GOT3 (cell line): ENCODE measurements around the gene MAP1S.

ENCODE experiments used
- DNase-seq: peaks from one replicate; lab custom pipeline; 2025; ENCODE audit warnings: mixed read lengths; lab: John Stamatoyannopoulos, UW

MAP1S gene

GRCh38 chr19:17718947-17719711, at the start of gene MAP1S:
TSS of gene MAP1S (plus strand) at chr19:17719480. CDS start at chr19:17719503, 23 bp downstream.
- no peak for DNase-seq

- no peak for DNase-seq
Measured at GRCh38 chr19:17671906-17672305, 47.4 kb upstream of the MAP1S start.

- DNase-seq, result no peak
Measured at GRCh38 chr19:17673937-17674799, 45.1 kb upstream of the MAP1S start.

GRCh38 chr19:17676295-17676694, 43.0 kb upstream of the MAP1S start:
- no peak for DNase-seq

- DNase-seq, result no peak
Measured at GRCh38 chr19:17677002-17677401, 42.3 kb upstream of the MAP1S start.

- DNase-seq, result no peak
Measured at GRCh38 chr19:17678836-17679235, 40.4 kb upstream of the MAP1S start.

- no peak for DNase-seq
Measured at GRCh38 chr19:17679526-17680229, 39.6 kb upstream of the MAP1S start.

- DNase-seq, result no peak
Measured at GRCh38 chr19:17680230-17680722, 39.0 kb upstream of the MAP1S start.

GRCh38 chr19:17681505-17682125, 37.7 kb upstream of the MAP1S start:
- no peak for DNase-seq

- no peak for DNase-seq
Measured at GRCh38 chr19:17682273-17682672, 37.0 kb upstream of the MAP1S start.

GRCh38 chr19:17683078-17683477, 36.2 kb upstream of the MAP1S start:
- DNase-seq, result no peak

GRCh38 chr19:17684256-17684655, 35.0 kb upstream of the MAP1S start:
- DNase-seq, result no peak

- DNase-seq, result no peak
Measured at GRCh38 chr19:17685451-17686022, 33.7 kb upstream of the MAP1S start.

- DNase-seq, result no peak
Measured at GRCh38 chr19:17686023-17686521, 33.2 kb upstream of the MAP1S start.

GRCh38 chr19:17686592-17687024, 32.7 kb upstream of the MAP1S start:
- DNase-seq, result no peak

- DNase-seq, result no peak
Measured at GRCh38 chr19:17687141-17687856, 32.0 kb upstream of the MAP1S start.

- DNase-seq, result no peak
Measured at GRCh38 chr19:17687857-17688784, 31.2 kb upstream of the MAP1S start, which contains the start of gene UNC13A. TSS of gene UNC13A (minus strand) at chr19:17688354. CDS start at chr19:17688199, 155 bp downstream.

GRCh38 chr19:17688853-17689595, 30.3 kb upstream of the MAP1S start:
- DNase-seq, result no peak

GRCh38 chr19:17692566-17692965, 26.7 kb upstream of the MAP1S start:
- no peak for DNase-seq
